HG03097 (cell line): ENCODE measurements around the gene ZNF674.
"Not testable (repeated sequence)": the region's sequence is repeated elsewhere in the genome, so short reads cannot be mapped to it uniquely, and the experiment has no call there.

ENCODE experiments used
- ATAC-seq: cut with Tn5 transposase; IDR thresholded peaks from one replicate; pipeline ENCODE4 v1.9.1; 2021; ENCODE audit not compliant: unreplicated experiment, low FRiP score

Gene ZNF674

DNA sequence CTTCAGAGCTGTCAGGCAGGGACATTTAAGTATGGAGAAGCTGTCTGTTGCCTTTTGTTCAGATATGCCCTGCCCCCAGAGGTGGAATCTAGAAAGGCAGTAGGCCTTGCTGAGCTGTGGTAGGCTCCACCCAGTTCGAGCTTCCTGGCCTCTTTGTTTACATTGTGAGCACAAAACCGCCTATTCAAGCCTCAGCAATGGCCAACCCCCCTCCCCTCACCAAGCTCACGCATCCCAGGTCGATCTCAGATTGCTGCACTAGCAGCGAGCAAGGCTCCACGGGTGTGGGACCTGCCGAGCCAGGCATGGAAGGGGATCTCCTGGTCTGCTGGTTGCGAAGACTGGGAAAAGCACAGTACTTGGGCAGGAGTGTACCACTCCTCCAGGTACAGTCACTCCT, 59.3 kb downstream of the ZNF674 start:
- ATAC-seq: no peak

GRCh38 chrX:46478634-46479033, 66.6 kb downstream of the ZNF674 start:
- not testable (repeated sequence) for ATAC-seq

DNA sequence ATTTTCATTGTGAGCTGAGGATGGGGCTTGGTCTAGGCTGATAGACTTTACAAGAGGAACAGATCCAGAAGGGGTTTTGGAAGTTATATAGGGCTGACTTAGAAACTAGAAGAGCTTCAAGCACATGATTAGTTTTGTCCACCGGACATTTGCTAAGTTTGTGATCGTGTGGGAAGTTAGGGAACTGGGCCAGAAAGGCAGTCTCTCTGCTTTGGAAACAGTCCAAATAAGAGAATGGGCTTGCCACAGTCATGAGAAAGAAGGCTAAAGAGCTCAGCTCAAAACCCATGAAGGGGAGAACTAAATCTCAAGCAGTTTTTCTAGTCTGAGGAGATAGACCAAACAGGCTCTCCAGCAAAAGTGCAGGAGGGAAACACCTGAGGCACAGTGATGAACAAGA, 67.8 kb downstream of the ZNF674 start:
- ATAC-seq: no peak

GRCh38 chrX:46465203-46465602, 80.0 kb downstream of the ZNF674 start:
- no peak for ATAC-seq

- ATAC-seq: no peak
Observed at GRCh38 chrX:46463682-46464081, 81.5 kb downstream of the ZNF674 start.

GRCh38 chrX:46461660-46462191, 83.5 kb downstream of the ZNF674 start:
- peak; percentile 87 for ATAC-seq

DNA sequence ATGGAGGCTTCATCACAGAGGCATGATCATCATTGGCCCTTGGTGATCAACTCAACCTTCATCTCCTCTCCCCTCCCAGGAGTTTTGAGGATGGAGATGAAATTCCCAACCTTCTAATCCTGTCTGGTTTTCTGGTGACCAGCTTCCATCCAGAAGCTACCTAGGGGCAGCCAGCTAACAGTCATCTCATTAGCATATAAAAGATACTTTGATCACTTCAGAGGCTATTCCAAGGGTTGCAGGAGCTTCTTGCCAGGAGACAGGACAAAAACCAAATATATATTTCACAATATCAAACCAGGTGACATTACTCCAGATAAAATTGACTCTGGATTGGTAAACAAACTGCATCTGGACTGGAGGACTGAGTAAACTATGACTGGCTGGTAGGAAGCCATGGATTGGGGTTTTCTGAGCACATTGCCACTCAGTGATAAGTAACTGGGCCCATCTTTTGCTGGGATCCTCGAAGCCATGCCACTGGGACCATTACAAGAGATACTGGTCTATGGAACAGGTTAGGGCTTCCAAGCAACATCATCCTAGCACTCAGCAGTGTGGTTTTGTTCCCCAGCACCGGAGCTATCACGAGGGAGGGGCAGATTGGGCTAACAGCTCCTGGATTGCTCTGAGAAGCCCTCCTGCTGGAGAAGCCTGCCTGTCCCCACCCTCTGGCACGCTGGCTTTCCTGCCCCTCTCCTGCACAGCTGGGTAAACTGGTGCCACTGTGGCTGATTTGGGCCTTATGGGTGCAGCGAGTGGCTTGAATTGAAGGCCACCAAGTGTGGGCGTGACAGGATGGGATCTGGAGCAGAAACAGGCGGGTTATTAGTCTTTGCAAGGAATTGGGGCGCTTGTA, 84.2 kb downstream of the ZNF674 start:
- ATAC-seq: not testable (repeated sequence)

GRCh38 chrX:46459603-46460002, 85.6 kb downstream of the ZNF674 start:
- ATAC-seq: no peak

- ATAC-seq: no peak
Observed at GRCh38 chrX:46456125-46456922, 88.9 kb downstream of the ZNF674 start.
